ENCODE results near the gene CASP1. TPM values are rescaled to one million over a fixed set of nuclear protein-coding genes. Genes with fewer than 3 reads are reported as not detected.

Gene CASP1
- total RNA-seq, 2 experiments from 2014 or later, result 0.99 TPM; not detected in 1

GRCh38 chr11:105051559-105051958, 16.6 kb upstream of the CASP1 start:
- H3K36me3 ChIP-seq (ENCODE audit: insufficient read depth, low read length), result no peaks in the 10 kb centered on the region

DNA sequence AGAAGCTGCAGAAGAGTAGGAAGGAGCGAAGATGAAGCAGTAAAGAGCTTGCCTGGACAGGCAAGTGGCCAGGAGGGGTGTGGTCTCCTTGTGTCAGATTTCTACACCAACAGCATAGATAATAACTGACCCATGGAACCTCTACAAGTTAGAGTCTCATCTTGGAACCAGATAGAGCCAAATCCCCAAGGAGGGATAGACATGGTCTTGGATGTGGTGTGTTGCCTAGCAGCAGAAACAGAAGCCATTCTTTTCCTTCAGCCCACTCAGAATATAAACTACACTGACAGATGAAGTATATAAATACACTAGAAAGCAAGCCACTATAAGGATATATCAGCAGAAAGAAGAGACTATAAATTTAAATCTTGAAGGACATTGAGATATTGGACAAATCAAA, 14.5 kb upstream of the CASP1 start:
- Histone ChIP-seq H3K4me2 (ENCODE audit: low read length) (no peak overlapping the region), H3K79me2 (ENCODE audit: insufficient read depth, low read depth, low read length) (no peaks in the 10 kb centered on the region), H3K36me3 (ENCODE audit: insufficient read depth, low read length) (no peaks in the 10 kb centered on the region), H3K9me3 (ENCODE audit: low read length) (no peaks in the 10 kb centered on the region), H3K4me3 (ENCODE audit: low read depth, low read length, poor library complexity, severe bottlenecking) (no peak overlapping the region), H4K20me1 (ENCODE audit: insufficient read depth, low read length) (no peaks in the 10 kb centered on the region), H3K9me2 (ENCODE audit: insufficient read depth, low read length) (no peaks in the 10 kb centered on the region), H3K4me1 (ENCODE audit: insufficient read depth, low read length, poor library complexity, severe bottlenecking) (no peaks in the 10 kb centered on the region), H3K27ac (ENCODE audit: low read depth, low read length, poor library complexity, severe bottlenecking) (no peak overlapping the region), H2AFZ (ENCODE audit: low read length) (no peak overlapping the region)
- DNase-seq (ENCODE audit: low spot score), result no peak
- CTCF ChIA-PET (ENCODE audit: unreplicated experiment), result no interaction called here
- POLR2A ChIA-PET, result interaction anchor here (0.7 kb wide), 1 partner anchor 108 kb away, joined by 6 read pairs; no protein-coding TSS in a partner anchor
- no TSS peak for BruUV-seq (replicated peaks)
- TF ChIP-seq, protein P1, sequence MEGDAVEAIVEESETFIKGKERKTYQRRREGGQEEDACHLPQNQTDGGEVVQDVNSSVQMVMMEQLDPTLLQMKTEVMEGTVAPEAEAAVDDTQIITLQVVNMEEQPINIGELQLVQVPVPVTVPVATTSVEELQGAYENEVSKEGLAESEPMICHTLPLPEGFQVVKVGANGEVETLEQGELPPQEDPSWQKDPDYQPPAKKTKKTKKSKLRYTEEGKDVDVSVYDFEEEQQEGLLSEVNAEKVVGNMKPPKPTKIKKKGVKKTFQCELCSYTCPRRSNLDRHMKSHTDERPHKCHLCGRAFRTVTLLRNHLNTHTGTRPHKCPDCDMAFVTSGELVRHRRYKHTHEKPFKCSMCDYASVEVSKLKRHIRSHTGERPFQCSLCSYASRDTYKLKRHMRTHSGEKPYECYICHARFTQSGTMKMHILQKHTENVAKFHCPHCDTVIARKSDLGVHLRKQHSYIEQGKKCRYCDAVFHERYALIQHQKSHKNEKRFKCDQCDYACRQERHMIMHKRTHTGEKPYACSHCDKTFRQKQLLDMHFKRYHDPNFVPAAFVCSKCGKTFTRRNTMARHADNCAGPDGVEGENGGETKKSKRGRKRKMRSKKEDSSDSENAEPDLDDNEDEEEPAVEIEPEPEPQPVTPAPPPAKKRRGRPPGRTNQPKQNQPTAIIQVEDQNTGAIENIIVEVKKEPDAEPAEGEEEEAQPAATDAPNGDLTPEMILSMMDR (conservative IDR thresholded peaks at IDR 0.05; ENCODE audit: low read length), result no peak
- no peak for TF ChIP-seq EZH2phosphoT487 (IDR thresholded peaks at IDR 0.05; ENCODE audit: borderline replicate concordance, low read depth, low read length)
- intact Hi-C loops (cut with micrococcal nuclease; ENCODE audit: unreplicated experiment), result no loop called here

More at GRCh38 chr11:105051559-105051958, 16.6 kb upstream of the CASP1 start:
- intact Hi-C loops (cut with micrococcal nuclease; ENCODE audit: unreplicated experiment), result no loop called here
- ChIA-PET POLR2A (no interaction called here), CTCF (ENCODE audit: unreplicated experiment) (no interaction called here)
- no peak overlapping the region for H3K4me2 ChIP-seq (ENCODE audit: low read length)
- H3K4me1 ChIP-seq (ENCODE audit: insufficient read depth, low read length, poor library complexity, severe bottlenecking), result no peaks in the 10 kb centered on the region
- no peak overlapping the region for H3K4me3 ChIP-seq (ENCODE audit: low read depth, low read length, poor library complexity, severe bottlenecking)
- no peaks in the 10 kb centered on the region for H3K9me2 ChIP-seq (ENCODE audit: insufficient read depth, low read length)
- BruUV-seq (replicated peaks), result no TSS peak
- H2AFZ ChIP-seq (ENCODE audit: low read length), result no peak overlapping the region
- H3K27ac ChIP-seq (ENCODE audit: low read depth, low read length, poor library complexity, severe bottlenecking), result no peak overlapping the region
- no peaks in the 10 kb centered on the region for H3K9me3 ChIP-seq (ENCODE audit: low read length)
- H3K79me2 ChIP-seq (ENCODE audit: insufficient read depth, low read depth, low read length), result no peaks in the 10 kb centered on the region
- DNase-seq (ENCODE audit: low spot score), result no peak
- no peaks in the 10 kb centered on the region for H4K20me1 ChIP-seq (ENCODE audit: insufficient read depth, low read length)
- TF ChIP-seq, protein P1 (conservative IDR thresholded peaks at IDR 0.05; ENCODE audit: low read length), result no peak
- TF ChIP-seq EZH2phosphoT487 (IDR thresholded peaks at IDR 0.05; ENCODE audit: borderline replicate concordance, low read depth, low read length), result no peak

- ChIA-PET POLR2A (no interaction called here), CTCF (ENCODE audit: unreplicated experiment) (no interaction called here)
- Histone ChIP-seq H2AFZ (ENCODE audit: low read length) (no peak overlapping the region), H3K36me3 (ENCODE audit: insufficient read depth, low read length) (no peaks in the 10 kb centered on the region), H3K9me3 (ENCODE audit: low read length) (no peaks in the 10 kb centered on the region), H3K4me3 (ENCODE audit: low read depth, low read length, poor library complexity, severe bottlenecking) (no peak overlapping the region), H3K79me2 (ENCODE audit: insufficient read depth, low read depth, low read length) (no peaks in the 10 kb centered on the region), H4K20me1 (ENCODE audit: insufficient read depth, low read length) (no peaks in the 10 kb centered on the region), H3K4me2 (ENCODE audit: low read length) (no peak overlapping the region), H3K4me1 (ENCODE audit: insufficient read depth, low read length, poor library complexity, severe bottlenecking) (no peaks in the 10 kb centered on the region), H3K9me2 (ENCODE audit: insufficient read depth, low read length) (no peaks in the 10 kb centered on the region), H3K27ac (ENCODE audit: low read depth, low read length, poor library complexity, severe bottlenecking) (no peak overlapping the region)
- intact Hi-C loops (cut with micrococcal nuclease; ENCODE audit: unreplicated experiment), result no loop called here
- TF ChIP-seq, protein P1 (conservative IDR thresholded peaks at IDR 0.05; ENCODE audit: low read length), result no peak
- TF ChIP-seq EZH2phosphoT487 (IDR thresholded peaks at IDR 0.05; ENCODE audit: borderline replicate concordance, low read depth, low read length), result no peak
- no TSS peak for BruUV-seq (replicated peaks)
- DNase-seq (ENCODE audit: low spot score), result no peak
These were observed 12.1 kb upstream of the CASP1 start for GRCh38 chr11:105046898-105047579.
